ENCODE data around the gene RALGPS1. TPM values are rescaled to one million over a fixed set of nuclear protein-coding genes. Genes with fewer than 3 reads are reported as not detected.
A peak's percentile ranks its signal among the peaks of the same experiment; 100 is the strongest.

The RALGPS1 gene
- total and polyA plus RNA-seq, 8 donors = 4.7 to 150 (median 42.2) TPM

DNA sequence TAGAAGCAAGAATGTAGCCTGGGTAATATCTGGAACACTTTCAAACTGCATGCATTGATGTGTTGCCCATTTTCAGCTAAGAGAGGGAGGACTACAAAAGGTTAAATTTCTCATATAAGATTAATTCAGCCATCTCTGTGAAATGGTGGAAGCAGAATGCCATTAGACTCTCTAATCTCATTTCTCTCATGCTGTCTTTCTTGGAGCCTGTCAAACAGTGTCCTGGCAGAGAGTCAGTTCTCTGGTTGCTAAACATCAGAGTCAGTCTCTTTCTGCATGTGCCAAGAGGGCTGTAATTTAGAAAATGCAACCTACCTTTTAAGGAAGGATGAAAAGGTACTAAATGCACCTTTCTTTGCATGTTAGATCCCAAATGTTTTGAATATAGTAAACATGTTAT, 349.1 kb downstream of the RALGPS1 start:
- no peaks in the 10 kb centered on the region for H3K9me3 ChIP-seq
- no peak overlapping the region for H3K27ac ChIP-seq
- H3K4me1 ChIP-seq = peaks cover 0 to 28% (median 9%) of the 10 kb centered on the region in 4 donors
- intact Hi-C loops (cut with DNase I; ENCODE audit: low total_unique reads) = no loop called here
- no peaks in the 10 kb centered on the region for H3K36me3 ChIP-seq
- no peak overlapping the region for H3K4me3 ChIP-seq
- TF ChIP-seq, protein P1, sequence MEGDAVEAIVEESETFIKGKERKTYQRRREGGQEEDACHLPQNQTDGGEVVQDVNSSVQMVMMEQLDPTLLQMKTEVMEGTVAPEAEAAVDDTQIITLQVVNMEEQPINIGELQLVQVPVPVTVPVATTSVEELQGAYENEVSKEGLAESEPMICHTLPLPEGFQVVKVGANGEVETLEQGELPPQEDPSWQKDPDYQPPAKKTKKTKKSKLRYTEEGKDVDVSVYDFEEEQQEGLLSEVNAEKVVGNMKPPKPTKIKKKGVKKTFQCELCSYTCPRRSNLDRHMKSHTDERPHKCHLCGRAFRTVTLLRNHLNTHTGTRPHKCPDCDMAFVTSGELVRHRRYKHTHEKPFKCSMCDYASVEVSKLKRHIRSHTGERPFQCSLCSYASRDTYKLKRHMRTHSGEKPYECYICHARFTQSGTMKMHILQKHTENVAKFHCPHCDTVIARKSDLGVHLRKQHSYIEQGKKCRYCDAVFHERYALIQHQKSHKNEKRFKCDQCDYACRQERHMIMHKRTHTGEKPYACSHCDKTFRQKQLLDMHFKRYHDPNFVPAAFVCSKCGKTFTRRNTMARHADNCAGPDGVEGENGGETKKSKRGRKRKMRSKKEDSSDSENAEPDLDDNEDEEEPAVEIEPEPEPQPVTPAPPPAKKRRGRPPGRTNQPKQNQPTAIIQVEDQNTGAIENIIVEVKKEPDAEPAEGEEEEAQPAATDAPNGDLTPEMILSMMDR (IDR thresholded peaks at IDR 0.05) = no peak
- TF ChIP-seq EP300 (IDR thresholded peaks at IDR 0.05) = no peak
- no peaks in the 10 kb centered on the region for H3K27me3 ChIP-seq
- peak in 1 of 2 donors; percentile 51 for DNase-seq

DNA sequence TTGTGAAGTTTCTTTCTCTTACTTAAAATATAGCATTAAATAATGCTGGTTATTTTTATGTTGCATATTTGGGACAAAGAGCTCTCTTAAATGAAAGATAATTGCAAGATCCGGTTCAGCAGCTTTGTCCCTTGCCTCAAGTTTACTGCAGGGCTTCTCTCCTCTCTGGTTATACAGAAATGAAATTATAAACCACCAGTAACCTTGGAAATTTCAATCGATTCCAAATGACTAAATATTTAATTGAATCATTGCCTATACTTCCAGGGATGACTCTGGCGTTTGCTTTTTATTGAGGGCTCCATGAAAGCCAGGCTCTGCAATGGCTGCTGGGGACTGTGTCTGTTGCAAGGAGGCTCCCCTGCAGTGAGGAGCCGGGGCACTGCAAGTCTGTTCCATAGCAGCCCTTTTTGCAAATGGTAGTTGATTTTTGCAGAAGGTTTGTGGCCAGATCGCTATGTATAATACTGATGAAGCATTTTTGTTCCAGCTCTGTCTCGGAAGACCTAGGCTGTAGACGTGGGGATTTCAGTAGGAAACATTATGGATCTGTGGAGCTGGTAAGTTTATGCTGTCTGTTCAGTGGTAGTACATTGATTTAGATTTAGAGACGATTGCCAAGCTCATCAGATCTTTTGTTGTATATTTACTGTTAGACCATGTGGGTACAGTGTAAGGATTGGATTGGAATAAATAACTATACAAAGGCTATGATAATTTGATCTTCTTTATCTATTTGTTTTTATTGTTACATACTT, 350.1 kb downstream of the RALGPS1 start, which contains the start of gene GARNL3:
Gene GARNL3 (plus strand): TSS at position 313 of the 758 bp plus-strand sequence. CDS start 104 bp downstream, at position 417.
- H3K36me3 ChIP-seq = no peaks in the 10 kb centered on the region
- H3K27me3 ChIP-seq = no peaks in the 10 kb centered on the region
- no peak within 1 kb of the TSS for H3K27ac ChIP-seq
- WGBS, 5 donors = 63 to 69% (median 67%) methylated on average over 8 of the region's 8 CpGs
- no peaks in the 10 kb centered on the region for H3K9me3 ChIP-seq
- H3K4me1 ChIP-seq = peaks cover 0 to 28% (median 9%) of the 10 kb centered on the region in 4 donors
- intact Hi-C loops (cut with DNase I; ENCODE audit: low total_unique reads) = no loop called here
- TF ChIP-seq POLR2AphosphoS5 (IDR thresholded peaks at IDR 0.05) = no peak
- no peak for TF ChIP-seq EP300 (IDR thresholded peaks at IDR 0.05)
- no peak for TF ChIP-seq POLR2A (IDR thresholded peaks at IDR 0.05)
- TF ChIP-seq, protein P1 (IDR thresholded peaks at IDR 0.05) = no peak
- peak in 1 of 2 donors; percentile 18 for DNase-seq
- H3K4me3 ChIP-seq = no peak within 1 kb of the TSS

DNA sequence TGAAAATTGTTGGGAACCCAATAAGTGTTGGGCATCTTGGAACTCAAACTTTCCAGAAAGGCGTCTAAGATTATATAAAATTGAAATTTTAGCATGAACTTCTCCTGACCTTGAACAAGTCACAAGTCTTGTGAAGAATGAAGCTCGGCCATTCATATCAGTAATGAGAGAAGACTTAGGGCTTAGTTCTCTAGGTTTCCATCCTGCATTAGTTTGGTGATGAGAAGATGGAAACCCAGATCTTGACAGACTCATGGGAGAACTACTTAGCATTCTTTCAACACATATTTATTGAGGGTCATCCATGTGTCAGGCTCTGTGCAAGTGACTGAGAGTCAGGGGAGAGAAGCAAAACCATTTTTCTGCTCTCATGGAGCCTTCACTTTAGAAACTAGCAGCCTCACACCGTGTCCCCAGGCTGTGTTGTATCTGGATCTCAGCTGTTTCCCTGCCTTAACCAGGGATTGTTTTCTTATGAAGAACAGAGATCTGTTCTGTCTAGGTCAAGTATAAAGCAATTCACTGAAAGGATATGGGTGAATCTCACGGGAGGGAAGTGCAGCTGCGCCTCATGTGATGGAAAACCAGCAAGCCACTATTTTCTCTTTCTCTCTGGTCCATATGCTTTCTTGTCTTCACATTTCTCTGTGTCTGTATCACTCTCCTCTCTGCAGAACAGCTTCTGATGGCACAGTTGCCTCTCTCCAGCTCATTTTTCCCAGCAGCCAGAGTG, 353.4 kb downstream of the RALGPS1 start:
- Histone ChIP-seq H3K4me3 (no peak overlapping the region), H3K27me3 (no peaks in the 10 kb centered on the region), H3K36me3 (no peaks in the 10 kb centered on the region), H3K27ac (no peak overlapping the region), H3K4me1 (peaks cover 0 to 22% (median 9%) of the 10 kb centered on the region in 4 donors), H3K9me3 (no peaks in the 10 kb centered on the region)
- TF ChIP-seq EP300 (IDR thresholded peaks at IDR 0.05) (no peak), POLR2A (IDR thresholded peaks at IDR 0.05) (no peak), POLR2AphosphoS5 (IDR thresholded peaks at IDR 0.05) (no peak)
- TF ChIP-seq, protein P1 (IDR thresholded peaks at IDR 0.05) = no peak
- 72 to 92% (median 87%) methylated on average over 5 of the region's 5 CpGs for WGBS, 5 donors
- no peak for DNase-seq
- intact Hi-C loops (cut with DNase I; ENCODE audit: low total_unique reads) = no loop called here

DNA sequence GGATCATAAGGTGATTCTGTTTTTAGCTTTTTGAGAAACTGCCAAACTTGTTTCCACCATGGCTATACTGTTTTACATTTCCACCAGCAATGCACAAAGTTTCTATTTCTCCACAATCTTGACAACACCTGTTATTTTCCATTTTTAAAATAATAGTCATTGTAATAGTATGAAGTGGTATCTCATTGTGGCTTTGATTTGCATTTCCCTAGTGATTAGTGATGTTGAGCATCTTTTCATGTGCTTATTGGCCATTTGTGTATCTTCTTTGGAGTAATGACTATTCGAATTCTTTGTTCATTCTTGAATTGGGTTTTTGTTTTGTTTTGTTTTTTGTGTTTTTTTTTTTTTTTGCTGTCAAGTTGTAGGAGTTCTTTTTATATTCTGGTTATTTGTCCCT, 354.9 kb downstream of the RALGPS1 start:
- 83 to 96% (median 93%) methylated on average over 1 of the region's 1 CpG for WGBS, 5 donors
- Histone ChIP-seq H3K9me3 (no peaks in the 10 kb centered on the region), H3K4me1 (peaks cover 0 to 7% (median 3%) of the 10 kb centered on the region in 4 donors), H3K4me3 (no peak overlapping the region), H3K27me3 (no peaks in the 10 kb centered on the region), H3K36me3 (no peaks in the 10 kb centered on the region), H3K27ac (no peak overlapping the region)
- no peak for DNase-seq
- intact Hi-C loops (cut with DNase I; ENCODE audit: low total_unique reads) = no loop called here
- TF ChIP-seq POLR2AphosphoS5 (IDR thresholded peaks at IDR 0.05) (no peak), POLR2A (IDR thresholded peaks at IDR 0.05) (no peak), EP300 (IDR thresholded peaks at IDR 0.05) (no peak)
- TF ChIP-seq, protein P1 (IDR thresholded peaks at IDR 0.05) = no peak

Other genes with a start within 250 kb of the RALGPS1 start
- 100 to 1,000 TPM in 1 of 5 donors, 10 to 100 TPM in 3, 1 to 10 TPM in 1; 2.0 to 114 (median 15.5) TPM for gene ZBTB43, start 109.7 kb upstream of the RALGPS1 start, total RNA-seq
- gene ZBTB43, start 109.7 kb upstream of the RALGPS1 start, polyA plus RNA-seq = 1 to 10 TPM; 1.8 to 2.9 (median 2.4) TPM
- gene ZBTB34, start 54.1 kb upstream of the RALGPS1 start, total RNA-seq = 10 to 100 TPM in 4 of 5 donors, 1 to 10 TPM in 1; 8.5 to 25.7 (median 14.0) TPM
- 1 to 10 TPM in 2 of 3 donors, under 1 TPM in 1; 0.92 to 1.5 (median 1.5) TPM for gene ZBTB34, start 54.1 kb upstream of the RALGPS1 start, polyA plus RNA-seq
- 10 to 100 TPM in 4 of 5 donors, 1 to 10 TPM in 1; 7.8 to 26.3 (median 14.0) TPM for gene ANGPTL2, start 207.9 kb downstream of the RALGPS1 start, total RNA-seq
- gene ANGPTL2, start 207.9 kb downstream of the RALGPS1 start, polyA plus RNA-seq = 1 to 10 TPM; 5.7 to 6.1 (median 5.7) TPM